Peyer's patch (tissue), 4 donors: Measurements from ENCODE around the gene SNRNP25. TPM values are rescaled to one million over a fixed set of nuclear protein-coding genes. Genes with fewer than 3 reads are reported as not detected.

Source experiments
- DNase-seq, 3 donors: peaks; one replicate each; pipeline ENCODE4 v3.0.0-alpha.2; 2017 to 2019
- H3K27ac ChIP-seq, 4 donors: fragments of 200-600 bp; sonication (generic); one replicate each; pipeline ENCODE4 v1.5.1; 2016 to 2019
- H3K27me3 ChIP-seq, 2 donors: fragments of 200-600 bp; sonication (generic); one replicate each; pipeline ENCODE4 v1.5.1; 2019
- H3K36me3 ChIP-seq, 3 donors: fragments of 200-600 bp; sonication (generic); one replicate each; pipeline ENCODE4 v1.5.1; 2016 to 2019
- H3K4me1 ChIP-seq, 4 donors: fragments of 200-600 bp; sonication (generic); one replicate each; pipeline ENCODE4 v1.5.1; 2016 to 2019
- H3K4me3 ChIP-seq, 4 donors: fragments of 200-600 bp; sonication (generic); 1 replicate in 3 of 4; 2 replicates in 1 of 4; pipeline ENCODE4 v1.5.1; 2016 to 2019; ENCODE audit warnings: mild to moderate bottlenecking in 1 of 4
- H3K9me3 ChIP-seq, 4 donors: fragments of 200-600 bp; sonication (generic); one replicate each; pipeline ENCODE4 v1.5.1; 2016 to 2019; ENCODE audit warnings: mild to moderate bottlenecking in 1 of 4
- POLR2A ChIP-seq, 2 donors: fragments of 450-650 bp; IDR thresholded peaks; one replicate each; pipeline ENCODE4 v1.5.1; 2017; ENCODE audit warnings: antibody characterized with exemption in 2 of 2, mild to moderate bottlenecking in 2 of 2, moderate library complexity in 2 of 2
- total RNA-seq, 4 donors: library from RNA; depleted of rRNA; stranded (reverse); fragments of >200 nt; gene quantifications; one replicate each; pipeline ENCODE4 v1.1.0, GENCODE V29; 2016
- TF ChIP-seq, protein P1 (sequence below), 6 experiments: fragments of 450-650 bp in 4 of 6; fragments of 200-600 bp in 2 of 6; sonication (generic) in 1 of 6; IDR thresholded peaks; one replicate each; pipeline ENCODE4 v1.5.1; 2017 to 2019; ENCODE audit warnings: antibody characterized with exemption in 6 of 6, mild to moderate bottlenecking in 3 of 6, moderate library complexity in 1 of 6

SNRNP25 gene
- total RNA-seq, 4 donors from 2014 or later = 8.7 to 17.6 (median 14.4) TPM

DNA sequence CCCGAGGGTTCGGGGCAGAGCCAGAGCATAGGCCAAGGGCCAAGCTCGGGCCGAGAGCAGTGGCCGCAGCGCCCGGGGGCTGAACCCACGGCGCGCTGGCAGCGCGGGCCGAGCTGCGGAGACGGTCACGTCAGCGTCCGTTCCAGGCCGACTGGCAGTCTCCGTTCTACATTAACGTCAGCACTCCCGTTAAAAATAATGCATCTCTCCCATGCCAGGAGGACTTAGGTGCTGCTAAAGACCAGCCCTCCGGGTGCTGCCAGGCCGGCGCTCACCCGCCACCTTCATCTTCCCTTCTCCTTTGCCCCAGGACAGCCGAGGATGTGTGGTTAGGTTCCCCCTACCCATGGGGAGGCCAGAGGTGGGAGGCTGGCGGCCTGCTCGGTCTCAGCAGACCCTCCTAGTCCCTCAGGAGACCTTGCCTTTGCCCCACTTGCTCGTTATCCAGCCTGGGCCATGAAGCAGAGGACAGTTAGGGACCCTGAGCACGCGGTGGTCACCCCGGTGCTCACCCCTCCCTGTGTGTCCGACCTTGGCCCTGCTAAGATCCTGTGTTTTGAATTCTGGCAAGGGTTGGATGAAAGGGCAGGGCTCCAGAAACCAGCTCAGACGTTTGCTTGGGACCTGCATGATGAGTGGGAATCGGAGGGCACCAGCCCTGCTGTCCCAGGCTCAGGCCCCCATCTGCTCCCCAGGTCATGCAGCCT, 25.0 kb downstream of the SNRNP25 start:
- H3K27ac ChIP-seq = peak overlapping the region; percentile 83 to 92 (median 89)
- TF ChIP-seq POLR2A (IDR thresholded peaks at IDR 0.05) = no peak
- TF ChIP-seq, protein P1, sequence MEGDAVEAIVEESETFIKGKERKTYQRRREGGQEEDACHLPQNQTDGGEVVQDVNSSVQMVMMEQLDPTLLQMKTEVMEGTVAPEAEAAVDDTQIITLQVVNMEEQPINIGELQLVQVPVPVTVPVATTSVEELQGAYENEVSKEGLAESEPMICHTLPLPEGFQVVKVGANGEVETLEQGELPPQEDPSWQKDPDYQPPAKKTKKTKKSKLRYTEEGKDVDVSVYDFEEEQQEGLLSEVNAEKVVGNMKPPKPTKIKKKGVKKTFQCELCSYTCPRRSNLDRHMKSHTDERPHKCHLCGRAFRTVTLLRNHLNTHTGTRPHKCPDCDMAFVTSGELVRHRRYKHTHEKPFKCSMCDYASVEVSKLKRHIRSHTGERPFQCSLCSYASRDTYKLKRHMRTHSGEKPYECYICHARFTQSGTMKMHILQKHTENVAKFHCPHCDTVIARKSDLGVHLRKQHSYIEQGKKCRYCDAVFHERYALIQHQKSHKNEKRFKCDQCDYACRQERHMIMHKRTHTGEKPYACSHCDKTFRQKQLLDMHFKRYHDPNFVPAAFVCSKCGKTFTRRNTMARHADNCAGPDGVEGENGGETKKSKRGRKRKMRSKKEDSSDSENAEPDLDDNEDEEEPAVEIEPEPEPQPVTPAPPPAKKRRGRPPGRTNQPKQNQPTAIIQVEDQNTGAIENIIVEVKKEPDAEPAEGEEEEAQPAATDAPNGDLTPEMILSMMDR (IDR thresholded peaks at IDR 0.05) = no peak

DNA sequence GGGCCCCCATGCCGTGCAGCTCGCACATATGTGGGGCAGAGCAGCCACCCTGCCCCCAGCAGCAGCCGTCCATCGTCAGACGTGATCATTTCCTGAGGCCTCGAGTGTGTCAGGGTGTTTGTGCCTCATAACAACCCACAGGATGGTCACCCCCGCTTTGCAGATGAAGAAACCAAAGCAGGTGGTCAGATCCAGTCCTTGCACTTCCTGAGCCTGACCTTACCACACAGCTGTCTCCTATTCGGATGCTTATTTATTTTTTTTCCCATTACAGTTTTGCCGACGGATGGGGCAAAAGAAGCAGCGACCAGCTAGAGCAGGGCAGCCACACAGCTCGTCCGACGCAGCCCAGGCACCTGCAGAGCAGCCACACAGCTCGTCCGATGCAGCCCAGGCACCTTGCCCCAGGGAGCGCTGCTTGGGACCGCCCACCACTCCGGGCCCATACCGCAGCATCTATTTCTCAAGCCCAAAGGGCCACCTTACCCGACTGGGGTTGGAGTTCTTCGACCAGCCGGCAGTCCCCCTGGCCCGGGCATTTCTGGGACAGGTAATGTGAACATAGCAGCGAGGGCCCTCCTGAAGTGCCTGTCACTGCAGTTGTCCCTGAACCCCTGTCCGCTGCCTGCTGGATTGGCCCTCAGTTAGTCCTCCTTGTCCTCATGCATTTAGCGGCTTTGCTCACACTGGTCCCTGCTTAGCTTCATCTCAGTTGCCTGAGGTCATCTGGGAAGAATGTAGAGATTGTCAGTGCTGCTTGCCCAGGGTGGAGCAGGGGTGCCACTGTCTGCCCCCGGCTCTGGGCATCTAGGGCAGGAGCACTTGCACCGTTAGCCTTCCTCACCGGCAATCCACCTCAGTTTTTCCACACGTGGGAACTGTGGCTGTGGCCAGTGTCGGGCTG, 25.8 kb downstream of the SNRNP25 start:
- Histone ChIP-seq H3K27me3 (no peaks in the 10 kb centered on the region), H3K9me3 (no peaks in the 10 kb centered on the region), H3K4me1 (peaks cover 0 to 48% (median 24%) of the 10 kb centered on the region in 4 donors), H3K4me3 (peak overlapping the region in 1 of 4 donors; percentile 97), H3K27ac (peak overlapping the region; percentile 83 to 92 (median 89)), H3K36me3 (peaks cover 0 to 16% (median 0%) of the 10 kb centered on the region in 3 donors)
- no peak for DNase-seq
- no peak for TF ChIP-seq POLR2A (IDR thresholded peaks at IDR 0.05)
- TF ChIP-seq, protein P1 (IDR thresholded peaks at IDR 0.05) = no peak

More for the DNA sequence above, 25.0 kb downstream of the SNRNP25 start:
- DNase-seq = no peak
- Histone ChIP-seq H3K9me3 (no peaks in the 10 kb centered on the region), H3K36me3 (peaks cover 0 to 16% (median 0%) of the 10 kb centered on the region in 3 donors), H3K27me3 (no peaks in the 10 kb centered on the region), H3K4me3 (peak overlapping the region; percentile 62 to 98 (median 96)), H3K4me1 (peaks cover 0 to 44% (median 19%) of the 10 kb centered on the region in 4 donors)

GRCh38 chr16:83060-83603, 29.5 kb downstream of the SNRNP25 start:
- Histone ChIP-seq H3K4me3 (no peak overlapping the region), H3K4me1 (peaks cover 0 to 32% (median 20%) of the 10 kb centered on the region in 4 donors), H3K36me3 (peaks cover 0 to 40% (median 0%) of the 10 kb centered on the region in 3 donors), H3K9me3 (no peaks in the 10 kb centered on the region), H3K27me3 (no peaks in the 10 kb centered on the region), H3K27ac (no peak overlapping the region)
- DNase-seq = no peak
- TF ChIP-seq, protein P1 (IDR thresholded peaks at IDR 0.05) = no peak
- no peak for TF ChIP-seq POLR2A (IDR thresholded peaks at IDR 0.05)

DNA sequence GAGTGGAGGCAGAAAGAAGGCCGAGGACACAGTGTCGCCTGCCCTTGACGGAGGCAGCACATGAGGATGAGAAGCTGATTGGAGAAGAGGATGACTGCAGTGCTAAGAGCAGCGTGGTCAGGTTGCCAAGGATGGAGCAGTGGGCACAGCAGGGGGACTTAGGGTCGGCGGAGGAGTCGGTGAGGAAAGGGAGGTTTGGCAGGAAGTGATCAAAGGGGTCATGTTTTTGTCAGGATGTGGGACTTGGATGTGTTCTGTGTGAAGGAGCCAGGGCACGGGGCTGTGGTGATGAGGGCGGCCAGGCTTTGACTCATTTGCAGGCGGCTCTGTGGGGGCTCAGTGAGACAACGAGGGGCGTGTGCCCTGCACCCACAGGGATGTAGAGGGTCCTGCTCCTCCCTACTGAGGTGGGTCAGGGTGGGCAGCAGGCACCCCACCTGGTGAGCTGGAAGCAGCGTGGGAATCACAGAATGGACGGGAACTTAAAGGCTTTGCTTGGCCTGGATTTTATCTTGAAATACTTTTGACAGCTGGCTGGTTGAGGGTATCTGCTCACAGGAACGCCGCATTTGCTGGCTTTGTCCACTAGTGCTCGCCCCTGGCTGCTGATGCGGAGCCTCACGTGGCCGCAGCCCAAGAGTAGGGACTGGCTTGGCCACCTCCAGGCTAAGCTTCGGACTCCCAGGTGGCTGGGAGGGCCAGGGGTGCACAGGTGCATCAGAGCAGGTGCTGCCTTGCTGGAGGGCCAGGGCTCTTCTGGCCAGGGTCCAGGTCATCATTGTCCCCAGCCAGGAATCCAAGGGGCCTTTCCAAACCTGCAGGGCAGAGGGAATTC, 30.4 kb downstream of the SNRNP25 start:
- H3K36me3 ChIP-seq = peaks cover 0 to 47% (median 0%) of the 10 kb centered on the region in 3 donors

More for the DNA sequence above, 30.4 kb downstream of the SNRNP25 start:
- TF ChIP-seq, protein P1 (IDR thresholded peaks at IDR 0.05) = no peak
- no peak for TF ChIP-seq POLR2A (IDR thresholded peaks at IDR 0.05)
- H3K27ac ChIP-seq = peak overlapping the region; percentile 39 to 80 (median 49)
- no peak overlapping the region for H3K4me3 ChIP-seq
- peak in 1 of 3 donors; percentile 36 for DNase-seq
- no peaks in the 10 kb centered on the region for H3K9me3 ChIP-seq
- H3K27me3 ChIP-seq = no peaks in the 10 kb centered on the region
- peaks cover 0 to 27% (median 16%) of the 10 kb centered on the region in 4 donors for H3K4me1 ChIP-seq
